HG03280 (cell line): ENCODE measurements around the gene KRIT1.
"Not testable (repeated sequence)": the region's sequence is repeated elsewhere in the genome, so short reads cannot be mapped to it uniquely, and the experiment has no call there.

ENCODE experiments used
- ATAC-seq: cut with Tn5 transposase; IDR thresholded peaks from one replicate; pipeline ENCODE4 v1.9.1; 2021; ENCODE audit warnings: mild to moderate bottlenecking, moderate library complexity; ENCODE audit not compliant: unreplicated experiment

The KRIT1 gene

GRCh38 chr7:92250603-92251002, 4.9 kb upstream of the KRIT1 start:
- no peak for ATAC-seq

GRCh38 chr7:92246360-92247101, 817 bp upstream of the KRIT1 start:
- ATAC-seq, result peak; percentile 31

- peak; percentile 1 for ATAC-seq
Observed at GRCh38 chr7:92244808-92245486, 767 bp downstream of the KRIT1 start.

GRCh38 chr7:92242972-92243371, 2.7 kb downstream of the KRIT1 start:
- ATAC-seq, result no peak

GRCh38 chr7:92230547-92230946, 15.2 kb downstream of the KRIT1 start:
- no peak for ATAC-seq

GRCh38 chr7:92228742-92229141, 17.0 kb downstream of the KRIT1 start:
- no peak for ATAC-seq

- no peak for ATAC-seq
Observed at GRCh38 chr7:92228100-92228499, 17.6 kb downstream of the KRIT1 start.

- no peak for ATAC-seq
Observed at GRCh38 chr7:92226981-92227380, 18.7 kb downstream of the KRIT1 start.

- no peak for ATAC-seq
Observed at GRCh38 chr7:92221766-92222165, 23.9 kb downstream of the KRIT1 start.

GRCh38 chr7:92206672-92207071, 39.0 kb downstream of the KRIT1 start:
- no peak for ATAC-seq

- ATAC-seq, result no peak
Observed at GRCh38 chr7:92205987-92206386, 39.7 kb downstream of the KRIT1 start.

GRCh38 chr7:92200791-92201190, 44.9 kb downstream of the KRIT1 start:
- no peak for ATAC-seq

GRCh38 chr7:92192326-92192725, 53.4 kb downstream of the KRIT1 start:
- ATAC-seq, result no peak

GRCh38 chr7:92189246-92189645, 56.5 kb downstream of the KRIT1 start:
- not testable (repeated sequence) for ATAC-seq

- not testable (repeated sequence) for ATAC-seq
Observed at GRCh38 chr7:92184294-92184693, 61.4 kb downstream of the KRIT1 start.

- peak; percentile 100 for ATAC-seq
Observed at GRCh38 chr7:92178928-92179924, 66.5 kb downstream of the KRIT1 start, which contains the start of gene LRRD1. Gene LRRD1, minus strand, starts transcription at chr7:92179142. Its CDS starts 13,940 bp downstream, at chr7:92165202.

GRCh38 chr7:92177362-92177761, 68.4 kb downstream of the KRIT1 start:
- no peak for ATAC-seq

- ATAC-seq, result not testable (repeated sequence)
Observed at GRCh38 chr7:92169529-92169928, 76.2 kb downstream of the KRIT1 start.

- ATAC-seq, result no peak
Observed at GRCh38 chr7:92161271-92161670, 84.4 kb downstream of the KRIT1 start.

GRCh38 chr7:92158660-92159575, 86.8 kb downstream of the KRIT1 start:
- peak; percentile 82 for ATAC-seq
